Fibroblast of lung (primary cell): Measurements from ENCODE around the gene CFAP298. TPM values are rescaled to one million over a fixed set of nuclear protein-coding genes. Genes with fewer than 3 reads are reported as not detected.

Experiments
- DNase-seq, 2 donors: peaks; one replicate each; pipeline versions ENCODE4 v3.0.0 to v3.0.0-alpha.2; 2010; ENCODE audit warnings: low read depth in 2 of 2
- H2AFZ ChIP-seq: 2 replicates; pipeline ENCODE4 v1.5.1; 2012; ENCODE audit warnings: low read length, control low read depth, inconsistent platforms
- H3K27ac ChIP-seq: 2 replicates; pipeline ENCODE4 v1.5.1; 2011; ENCODE audit warnings: low read length, control low read depth; ENCODE audit not compliant: insufficient read depth
- H3K27me3 ChIP-seq: 2 replicates; pipeline ENCODE4 v1.5.1; 2011; ENCODE audit warnings: mild to moderate bottlenecking, low read length; ENCODE audit not compliant: control insufficient read depth, insufficient read depth
- H3K36me3 ChIP-seq: 2 replicates; pipeline ENCODE4 v1.5.1; 2011; ENCODE audit warnings: low read length; ENCODE audit not compliant: control insufficient read depth, insufficient read depth
- H3K4me1 ChIP-seq: 2 replicates; pipeline ENCODE4 v1.5.1; 2011; ENCODE audit warnings: low read length; ENCODE audit not compliant: control insufficient read depth, insufficient read depth; ENCODE audit errors: extremely low read depth
- H3K4me2 ChIP-seq: 2 replicates; pipeline ENCODE4 v1.5.1; 2011; ENCODE audit warnings: low read length, control low read depth; ENCODE audit not compliant: insufficient read depth; ENCODE audit errors: extremely low read depth
- H3K4me3 ChIP-seq, 4 experiments: fragments of 200-600 bp in 1 of 4; sonication (generic) in 1 of 4; replicated peaks in 1 of 4; 2 replicates each; pipeline ENCODE4 v1.5.1; 2011 to 2016; ENCODE audit warnings: low read length in 4 of 4, low read depth in 3 of 4, mild to moderate bottlenecking in 3 of 4, control low read depth in 2 of 4, inconsistent platforms in 1 of 4, mixed read lengths in 1 of 4; ENCODE audit not compliant: insufficient read depth in 1 of 4; ENCODE audit errors: control extremely low read depth in 1 of 4
- H3K79me2 ChIP-seq: 2 replicates; pipeline ENCODE4 v1.5.1; 2012; ENCODE audit warnings: mild to moderate bottlenecking, low read length, inconsistent platforms; ENCODE audit not compliant: control insufficient read depth, insufficient read depth
- H3K9ac ChIP-seq: 2 replicates; pipeline ENCODE4 v1.5.1; 2011; ENCODE audit warnings: mild to moderate bottlenecking, low read length, control low read depth; ENCODE audit not compliant: insufficient read depth
- H3K9me3 ChIP-seq: 2 replicates; pipeline ENCODE4 v1.5.1; 2012; ENCODE audit warnings: low read depth, low read length; ENCODE audit not compliant: control insufficient read depth, insufficient read depth
- H4K20me1 ChIP-seq: 2 replicates; pipeline ENCODE4 v1.5.1; 2011; ENCODE audit warnings: low read length; ENCODE audit not compliant: control insufficient read depth, insufficient read depth; ENCODE audit errors: extremely low read depth
- EZH2 ChIP-seq: IDR thresholded peaks from 2 replicates; pipeline ENCODE4 v1.5.1; 2012; ENCODE audit warnings: low read length, control low read depth, mild to moderate bottlenecking; ENCODE audit errors: missing control alignments
- polyA plus RNA-seq, 2 donors: library from polyadenylated mRNA; depleted of rRNA in 1 of 2; stranded (reverse) in 1 of 2; unstranded in 1 of 2; fragments of >200 nt; gene quantifications; 2 replicates each; pipeline ENCODE4 v1.2.1, GENCODE V29; 2011 to 2012; ENCODE audit warnings: missing spikeins in 1 of 2
- total RNA-seq: library from RNA; depleted of rRNA; stranded (reverse); fragments of >200 nt; gene quantifications from 2 replicates; pipeline ENCODE4 v1.2.1, GENCODE V29; 2014
- TF ChIP-seq, protein P1 (sequence below), 2 donors: IDR thresholded peaks in 1 of 2; conservative IDR thresholded peaks in 1 of 2; 1 replicate in 1 of 2; 2 replicates in 1 of 2; pipeline ENCODE4 v1.5.1; 2011 to 2012; ENCODE audit warnings: low read length in 2 of 2, control low read depth in 1 of 2, inconsistent platforms in 1 of 2, low read depth in 1 of 2, mild to moderate bottlenecking in 1 of 2

CFAP298 gene
- total and polyA plus RNA-seq, 2 donors (not counting 1 experiment from before 2014, with no cell fraction given) = 18.7 to 20.9 TPM

DNA sequence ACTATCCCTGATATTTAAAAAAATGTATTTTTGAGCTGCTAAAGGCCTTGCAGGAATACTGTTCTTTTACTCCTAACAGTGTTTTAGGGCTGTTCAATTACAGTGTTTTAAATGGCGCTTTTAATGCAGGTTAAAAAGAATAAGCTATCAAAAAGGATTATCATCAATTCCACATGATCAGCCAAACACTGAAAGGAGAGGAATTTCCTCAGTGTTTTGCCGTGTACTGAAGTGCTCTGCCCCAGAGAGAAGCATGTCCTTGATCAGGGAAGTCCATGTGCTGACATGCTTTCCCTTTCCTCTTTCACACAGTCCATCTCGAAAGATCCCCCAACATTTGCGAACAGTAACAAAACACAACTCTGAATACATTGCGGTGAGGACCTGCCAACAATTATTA, 3.3 kb downstream of the CFAP298 start:
- Histone ChIP-seq H3K27me3 (no peaks in the 10 kb centered on the region), H4K20me1 (no peaks in the 10 kb centered on the region), H3K27ac (no peak overlapping the region), H2AFZ (no peak overlapping the region), H3K36me3 (peaks cover 12% of the 10 kb centered on the region), H3K9ac (no peak overlapping the region), H3K4me3 (no peak overlapping the region), H3K4me1 (no peaks in the 10 kb centered on the region), H3K79me2 (peaks cover 16% of the 10 kb centered on the region), H3K4me2 (no peak overlapping the region), H3K9me3 (no peaks in the 10 kb centered on the region)
- DNase-seq = no peak
- no peak for TF ChIP-seq EZH2
- TF ChIP-seq, protein P1, sequence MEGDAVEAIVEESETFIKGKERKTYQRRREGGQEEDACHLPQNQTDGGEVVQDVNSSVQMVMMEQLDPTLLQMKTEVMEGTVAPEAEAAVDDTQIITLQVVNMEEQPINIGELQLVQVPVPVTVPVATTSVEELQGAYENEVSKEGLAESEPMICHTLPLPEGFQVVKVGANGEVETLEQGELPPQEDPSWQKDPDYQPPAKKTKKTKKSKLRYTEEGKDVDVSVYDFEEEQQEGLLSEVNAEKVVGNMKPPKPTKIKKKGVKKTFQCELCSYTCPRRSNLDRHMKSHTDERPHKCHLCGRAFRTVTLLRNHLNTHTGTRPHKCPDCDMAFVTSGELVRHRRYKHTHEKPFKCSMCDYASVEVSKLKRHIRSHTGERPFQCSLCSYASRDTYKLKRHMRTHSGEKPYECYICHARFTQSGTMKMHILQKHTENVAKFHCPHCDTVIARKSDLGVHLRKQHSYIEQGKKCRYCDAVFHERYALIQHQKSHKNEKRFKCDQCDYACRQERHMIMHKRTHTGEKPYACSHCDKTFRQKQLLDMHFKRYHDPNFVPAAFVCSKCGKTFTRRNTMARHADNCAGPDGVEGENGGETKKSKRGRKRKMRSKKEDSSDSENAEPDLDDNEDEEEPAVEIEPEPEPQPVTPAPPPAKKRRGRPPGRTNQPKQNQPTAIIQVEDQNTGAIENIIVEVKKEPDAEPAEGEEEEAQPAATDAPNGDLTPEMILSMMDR (conservative IDR thresholded peaks at IDR 0.05 in 1 of 2, IDR thresholded peaks at IDR 0.05 in 1 of 2; ENCODE audit: low read depth in 1 of 2, low read length in 2 of 2) = no peak

DNA sequence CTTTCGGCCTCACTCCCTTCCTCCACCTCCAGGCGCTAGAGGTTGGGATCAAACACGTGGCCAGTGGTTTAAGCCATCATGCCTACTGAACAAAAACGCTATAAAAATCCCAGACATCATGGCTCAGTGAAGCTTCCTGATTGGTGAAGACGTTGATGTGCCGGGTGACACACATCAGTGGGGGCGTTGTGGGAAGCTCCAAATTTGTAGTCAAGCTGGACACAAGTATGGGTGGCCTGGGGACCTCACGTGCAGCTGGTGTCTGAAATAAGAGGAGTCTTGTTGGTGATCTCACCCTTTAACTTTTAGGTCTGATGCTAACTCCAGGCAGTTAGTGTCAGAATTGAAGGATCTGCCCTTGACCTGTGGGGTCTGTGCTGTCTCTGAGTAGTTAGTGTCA, 6.7 kb downstream of the CFAP298 start:
- Histone ChIP-seq H3K27me3 (no peaks in the 10 kb centered on the region), H3K9ac (no peak overlapping the region), H3K4me3 (no peak overlapping the region), H3K9me3 (no peaks in the 10 kb centered on the region), H3K27ac (no peak overlapping the region), H3K4me2 (no peak overlapping the region), H3K79me2 (peaks cover 8% of the 10 kb centered on the region), H4K20me1 (no peaks in the 10 kb centered on the region), H3K4me1 (no peaks in the 10 kb centered on the region), H2AFZ (no peak overlapping the region), H3K36me3 (peaks cover 14% of the 10 kb centered on the region)
- no peak for DNase-seq
- TF ChIP-seq EZH2 = no peak
- TF ChIP-seq, protein P1 (conservative IDR thresholded peaks at IDR 0.05 in 1 of 2, IDR thresholded peaks at IDR 0.05 in 1 of 2; ENCODE audit: low read depth in 1 of 2, low read length in 2 of 2) = no peak

DNA sequence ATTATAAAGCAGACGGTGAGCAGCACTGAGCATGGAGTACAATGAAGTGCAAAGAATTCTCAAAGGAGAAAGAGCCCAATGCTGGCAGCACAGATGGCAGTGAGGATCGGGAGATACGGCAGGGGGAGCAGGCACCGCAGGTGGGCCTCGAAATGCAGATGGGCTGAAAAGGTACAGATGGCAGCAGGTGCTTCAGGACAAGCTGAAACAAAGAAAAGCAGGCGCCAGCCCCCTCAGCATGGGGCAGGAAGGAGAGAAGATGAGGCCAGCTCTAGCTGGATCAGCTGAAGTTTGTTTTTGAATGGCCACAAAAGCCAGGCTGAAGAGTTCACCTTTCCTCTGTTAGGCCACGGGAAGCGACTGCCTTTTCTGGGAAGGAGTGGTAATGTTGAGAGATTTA, 7.7 kb downstream of the CFAP298 start:
- Histone ChIP-seq H3K4me2 (no peak overlapping the region), H3K9me3 (no peaks in the 10 kb centered on the region), H2AFZ (no peak overlapping the region), H4K20me1 (no peaks in the 10 kb centered on the region), H3K27ac (no peak overlapping the region), H3K4me1 (no peaks in the 10 kb centered on the region), H3K9ac (no peak overlapping the region), H3K36me3 (peaks cover 14% of the 10 kb centered on the region), H3K79me2 (no peaks in the 10 kb centered on the region), H3K4me3 (no peak overlapping the region), H3K27me3 (no peaks in the 10 kb centered on the region)
- no peak for DNase-seq
- no peak for TF ChIP-seq EZH2
- TF ChIP-seq, protein P1 (conservative IDR thresholded peaks at IDR 0.05 in 1 of 2, IDR thresholded peaks at IDR 0.05 in 1 of 2; ENCODE audit: low read depth in 1 of 2, low read length in 2 of 2) = no peak
